Duodenal mucosa (tissue), 2 donors: ENCODE data around the gene GUK1.
"Not testable (repeated sequence)": the region's sequence is repeated elsewhere in the genome, so short reads cannot be mapped to it uniquely, and the experiment has no call there.

ENCODE experiments used
- H3K27ac ChIP-seq: one replicate; pipeline ENCODE4 v1.7.0; 2013; ENCODE audit warnings: low read depth, low read length
- H3K27me3 ChIP-seq, 2 donors: one replicate each; pipeline ENCODE4 v1.7.0; 2013; ENCODE audit warnings: low read length in 2 of 2, control low read depth in 1 of 2; ENCODE audit not compliant: insufficient read depth in 2 of 2, control insufficient read depth in 1 of 2
- H3K36me3 ChIP-seq, 2 donors: one replicate each; pipeline ENCODE4 v1.7.0; 2013; ENCODE audit warnings: low read length in 2 of 2, control low read depth in 1 of 2; ENCODE audit not compliant: insufficient read depth in 2 of 2, control insufficient read depth in 1 of 2
- H3K4me1 ChIP-seq, 2 donors: one replicate each; pipeline ENCODE4 v1.7.0; 2013; ENCODE audit warnings: low read length in 2 of 2, control low read depth in 1 of 2; ENCODE audit not compliant: insufficient read depth in 2 of 2, control insufficient read depth in 1 of 2
- H3K4me3 ChIP-seq, 2 donors: one replicate each; pipeline ENCODE4 v1.7.0; 2013; ENCODE audit warnings: low read length in 2 of 2, low read depth in 1 of 2
- H3K9ac ChIP-seq, 2 donors: one replicate each; pipeline ENCODE4 v1.7.0; 2013; ENCODE audit warnings: low read length in 2 of 2, low read depth in 1 of 2
- H3K9me3 ChIP-seq, 2 donors: one replicate each; pipeline ENCODE4 v1.7.0; 2013; ENCODE audit warnings: low read length in 2 of 2, control low read depth in 1 of 2; ENCODE audit not compliant: control insufficient read depth in 1 of 2

GUK1 gene

GRCh38 chr1:228188249-228188648 lies 48.2 kb downstream of the GUK1 start:
- H3K4me1 ChIP-seq, H3K36me3 ChIP-seq, H3K27me3 ChIP-seq, H3K9ac ChIP-seq, H3K4me3 ChIP-seq, H3K27ac ChIP-seq, H3K9me3 ChIP-seq: not testable (repeated sequence)

GRCh38 chr1:228190182-228190581 lies 50.1 kb downstream of the GUK1 start:
- Histone ChIP-seq H3K9ac (no peak overlapping the region), H3K4me1 (no peaks in the 10 kb centered on the region), H3K27ac (no peak overlapping the region), H3K4me3 (no peak overlapping the region), H3K36me3 (no peaks in the 10 kb centered on the region), H3K9me3 (no peaks in the 10 kb centered on the region), H3K27me3 (no peaks in the 10 kb centered on the region)

GRCh38 chr1:228190778-228191177 lies 50.7 kb downstream of the GUK1 start:
- H3K36me3 ChIP-seq: no peaks in the 10 kb centered on the region
- H3K27ac ChIP-seq: no peak overlapping the region

GRCh38 chr1:228194436-228194835 lies 54.4 kb downstream of the GUK1 start:
- Histone ChIP-seq H3K9me3 (peaks cover 4 to 9% of the 10 kb centered on the region in 2 donors), H3K4me1 (no peaks in the 10 kb centered on the region), H3K27ac (no peak overlapping the region), H3K36me3 (no peaks in the 10 kb centered on the region), H3K9ac (no peak overlapping the region), H3K4me3 (no peak overlapping the region), H3K27me3 (no peaks in the 10 kb centered on the region)

More at GRCh38 chr1:228190778-228191177, 50.7 kb downstream of the GUK1 start:
- Histone ChIP-seq H3K4me1 (no peaks in the 10 kb centered on the region), H3K9ac (no peak overlapping the region), H3K9me3 (no peaks in the 10 kb centered on the region), H3K27me3 (no peaks in the 10 kb centered on the region), H3K4me3 (no peak overlapping the region)

GRCh38 chr1:228194921-228195812 lies 55.1 kb downstream of the GUK1 start:
- Histone ChIP-seq H3K9ac (no peak overlapping the region), H3K4me3 (no peak overlapping the region), H3K27me3 (no peaks in the 10 kb centered on the region), H3K36me3 (no peaks in the 10 kb centered on the region), H3K4me1 (no peaks in the 10 kb centered on the region), H3K27ac (no peak overlapping the region), H3K9me3 (peaks cover 4 to 16% of the 10 kb centered on the region in 2 donors)

- H3K9ac ChIP-seq: no peak overlapping the region
- H3K4me3 ChIP-seq: no peak overlapping the region
- no peaks in the 10 kb centered on the region for H3K36me3 ChIP-seq
- H3K27ac ChIP-seq: no peak overlapping the region
- H3K9me3 ChIP-seq: peaks cover 4 to 18% of the 10 kb centered on the region in 2 donors
- no peaks in the 10 kb centered on the region for H3K27me3 ChIP-seq
- H3K4me1 ChIP-seq: no peaks in the 10 kb centered on the region
Observed at GRCh38 chr1:228197555-228198147, 57.6 kb downstream of the GUK1 start.
